NCI-H524 treated with DMSO at 0.1 percent for 48 hours (cell line): ENCODE data around the gene TFDP2.
"Not testable (repeated sequence)": the region's sequence is repeated elsewhere in the genome, so short reads cannot be mapped to it uniquely, and the experiment has no call there.

Experiments used
- DNase-seq: peaks from one replicate; lab custom pipeline; 2025; lab: John Stamatoyannopoulos, UW

The TFDP2 gene

DNA sequence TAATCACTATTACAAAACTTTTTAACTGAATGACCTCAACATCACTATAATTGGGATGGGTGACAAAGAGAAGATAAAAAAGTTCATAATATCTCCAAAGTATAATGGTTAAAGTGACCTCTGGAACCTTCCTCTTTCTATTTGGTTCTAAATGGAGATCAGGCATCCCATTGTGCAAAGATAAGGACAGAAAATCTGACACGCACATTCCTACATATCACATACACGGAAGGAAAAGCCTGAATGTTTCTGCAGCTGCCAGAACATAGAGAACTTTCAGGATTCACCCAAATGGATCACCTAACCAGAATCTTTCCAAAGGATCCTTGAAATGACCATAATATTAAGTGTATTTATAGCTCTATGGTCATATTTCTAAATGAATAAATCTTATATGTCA is 128.2 kb downstream of the TFDP2 start:
- no peak for DNase-seq

DNA sequence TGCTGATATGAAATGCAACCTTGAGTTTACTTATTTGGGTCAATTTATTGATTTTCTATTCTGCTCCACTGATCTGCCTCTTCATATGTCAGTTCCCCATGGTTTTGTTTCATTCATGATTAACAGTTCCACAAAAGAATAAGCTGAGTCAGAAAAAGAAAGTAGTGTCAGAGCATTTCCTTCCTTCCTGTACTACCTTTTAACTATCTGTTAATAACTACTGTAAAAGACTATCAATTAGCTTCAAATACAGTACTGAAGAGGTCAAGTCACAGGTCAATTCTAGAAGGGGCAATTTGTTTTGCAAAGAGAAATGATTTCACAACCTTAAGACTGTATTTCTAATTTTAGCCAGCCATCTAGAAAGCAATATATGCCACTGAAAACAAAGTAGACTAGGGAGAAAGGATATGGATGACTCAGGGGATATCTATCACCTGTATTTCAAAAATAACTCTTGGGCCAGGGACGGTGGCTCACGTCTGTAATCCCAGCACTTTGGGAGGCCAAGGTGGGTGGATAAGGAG is 129.5 kb downstream of the TFDP2 start:
- DNase-seq: no peak

DNA sequence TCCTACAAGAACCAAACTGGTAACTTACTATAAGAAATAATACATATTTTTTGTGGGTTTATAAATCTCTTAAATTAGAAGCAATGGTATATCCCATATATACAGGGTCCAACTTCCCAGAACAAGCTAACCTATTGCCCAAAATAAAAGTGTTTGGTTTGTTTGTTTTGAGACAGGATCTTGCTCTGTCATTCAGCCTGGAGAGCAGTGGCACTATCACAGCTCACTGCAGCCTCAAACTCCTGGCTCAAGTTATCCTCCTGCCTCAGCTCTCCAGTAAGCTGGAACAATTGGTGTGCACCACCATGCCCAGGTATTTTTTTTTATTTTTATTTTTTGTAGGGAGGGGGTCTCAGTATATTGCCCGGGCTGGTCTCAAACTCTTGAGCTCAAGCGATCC is 135.4 kb downstream of the TFDP2 start:
- no peak for DNase-seq

DNA sequence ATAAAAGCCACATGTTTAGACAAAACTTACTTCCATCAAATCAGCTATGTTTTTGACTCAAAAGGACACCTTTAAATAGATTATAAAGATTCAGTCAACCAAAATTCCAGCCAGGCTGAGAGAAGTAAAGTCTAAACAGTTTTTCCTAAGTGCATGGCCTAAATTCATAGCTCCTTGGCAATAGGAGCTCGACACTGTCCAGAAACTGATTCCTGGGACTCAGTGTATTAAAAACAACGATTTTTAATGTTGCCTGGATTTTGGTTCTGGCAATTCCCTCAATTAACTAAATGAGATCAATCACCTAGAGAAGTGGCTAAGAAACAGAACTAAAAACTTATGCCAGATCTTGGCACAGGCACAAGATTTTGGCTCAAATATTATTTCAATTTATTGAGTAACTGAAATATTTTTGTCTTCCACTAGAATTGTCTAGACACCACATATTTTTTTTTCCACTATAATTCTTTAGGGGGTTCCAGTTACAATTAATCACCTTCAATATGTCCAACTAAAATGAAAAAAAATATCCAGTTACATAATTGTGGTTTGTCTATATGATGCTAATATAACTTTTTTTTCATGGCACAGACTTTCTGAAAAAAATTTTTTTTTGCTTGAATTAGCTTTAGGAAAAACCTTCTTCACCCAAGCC is 135.9 kb downstream of the TFDP2 start:
- DNase-seq: no peak

DNA sequence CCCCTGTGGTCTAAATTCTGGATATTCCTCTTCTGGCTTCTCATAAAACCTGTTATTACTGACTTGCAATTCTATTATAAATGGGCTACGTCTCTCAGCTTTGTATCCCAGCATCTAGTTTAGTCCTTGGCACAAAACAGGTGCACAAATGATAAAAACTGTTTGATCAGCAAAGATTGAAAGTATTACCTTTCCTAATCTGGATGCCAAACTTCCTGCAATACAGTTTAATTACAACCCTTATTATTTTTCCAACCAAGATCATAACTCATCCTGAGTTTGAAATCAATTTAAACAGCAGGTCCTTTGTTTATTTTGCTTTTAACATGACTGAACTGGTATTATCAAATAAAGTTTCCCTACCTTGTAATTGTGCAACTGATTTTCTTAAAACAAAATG is 140.3 kb downstream of the TFDP2 start:
- no peak for DNase-seq

DNA sequence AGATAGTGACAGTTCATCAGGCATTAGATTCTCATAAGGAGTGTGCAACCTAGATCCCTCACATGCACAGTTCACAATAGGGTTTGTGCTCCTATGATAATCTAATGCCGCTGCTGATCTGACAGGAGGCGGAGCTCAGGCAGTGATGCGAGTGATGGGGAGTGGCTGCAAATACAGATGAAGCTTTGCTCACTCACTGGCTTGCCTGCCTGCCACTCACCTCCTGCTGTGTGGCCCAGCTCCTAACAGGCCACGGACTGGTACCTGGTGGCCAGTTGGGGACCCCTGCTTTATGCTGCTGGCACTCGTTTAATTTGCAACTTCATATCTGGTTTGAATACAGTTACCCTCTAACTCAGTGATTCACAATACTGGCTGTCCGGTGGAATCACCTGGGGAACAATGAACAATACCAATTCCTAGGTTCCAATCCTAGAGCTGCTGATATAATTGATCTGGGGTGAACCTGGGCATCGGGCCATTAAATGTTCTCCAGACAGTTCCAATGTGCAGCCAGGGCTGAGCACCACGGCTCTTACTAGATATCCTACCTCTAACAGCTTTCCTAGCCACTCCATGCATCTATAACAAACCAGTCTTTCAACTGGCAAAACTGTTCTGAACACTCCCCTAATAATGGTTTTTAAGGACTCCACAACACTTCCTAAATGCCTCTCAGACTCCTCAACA is 141.5 kb downstream of the TFDP2 start:
- DNase-seq: no peak

DNA sequence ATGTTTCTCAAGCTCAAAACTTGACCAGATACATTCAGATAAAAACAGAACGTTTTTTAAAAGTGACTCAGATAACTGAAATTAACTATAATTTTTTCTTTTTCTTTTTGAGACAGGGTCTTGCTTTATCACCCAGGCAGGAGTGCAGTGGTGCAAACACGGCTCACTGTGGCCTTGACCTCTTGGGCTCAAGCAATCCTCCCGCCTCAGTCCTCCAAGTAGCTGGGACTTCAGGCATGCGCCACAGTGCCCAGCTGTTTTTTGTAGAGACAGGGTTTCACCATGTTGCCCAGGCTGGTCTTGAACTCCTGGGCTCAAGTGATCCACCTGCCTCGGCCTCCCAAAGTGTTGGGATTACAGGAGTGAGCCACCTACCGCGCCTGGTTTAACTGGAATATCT is 144.4 kb downstream of the TFDP2 start:
- not testable (repeated sequence) for DNase-seq

DNA sequence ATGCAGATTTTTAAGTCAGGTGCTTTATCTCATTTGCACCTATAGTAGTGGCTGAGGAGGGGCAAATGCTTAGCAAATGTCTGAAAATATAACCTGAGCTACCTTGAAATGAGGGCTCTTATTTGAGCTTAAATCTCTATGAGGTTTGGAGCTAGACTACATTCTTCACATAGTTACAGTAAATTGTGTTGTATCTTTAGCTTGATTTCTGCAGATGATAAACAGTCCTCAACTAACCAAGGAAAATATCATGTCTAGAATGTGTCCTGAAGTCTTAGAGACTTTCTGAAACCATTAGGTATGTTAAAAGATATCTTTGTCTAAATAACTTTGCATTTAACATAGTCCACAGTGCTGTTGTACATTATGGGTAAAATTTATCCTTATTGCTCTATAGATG is 145.3 kb downstream of the TFDP2 start:
- DNase-seq: no peak

DNA sequence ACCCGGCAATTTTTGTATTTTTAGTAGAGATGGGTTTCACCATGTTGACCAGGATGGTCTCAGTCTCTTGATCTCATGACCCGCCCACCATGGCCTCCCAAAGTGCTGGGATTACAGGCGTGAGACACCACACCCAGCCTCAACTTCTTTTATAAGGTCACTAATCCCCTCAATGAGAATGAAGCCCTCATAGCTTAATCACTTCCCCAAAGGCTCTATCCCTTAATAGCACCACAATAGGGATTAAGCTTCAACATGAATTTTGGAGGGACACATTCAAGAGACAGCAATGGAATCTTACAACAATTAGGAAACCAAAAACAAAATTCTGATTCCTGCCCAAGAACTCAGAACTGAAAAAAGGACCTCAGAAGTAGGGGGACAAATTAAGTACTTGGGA is 146.1 kb downstream of the TFDP2 start:
- DNase-seq: no peak

DNA sequence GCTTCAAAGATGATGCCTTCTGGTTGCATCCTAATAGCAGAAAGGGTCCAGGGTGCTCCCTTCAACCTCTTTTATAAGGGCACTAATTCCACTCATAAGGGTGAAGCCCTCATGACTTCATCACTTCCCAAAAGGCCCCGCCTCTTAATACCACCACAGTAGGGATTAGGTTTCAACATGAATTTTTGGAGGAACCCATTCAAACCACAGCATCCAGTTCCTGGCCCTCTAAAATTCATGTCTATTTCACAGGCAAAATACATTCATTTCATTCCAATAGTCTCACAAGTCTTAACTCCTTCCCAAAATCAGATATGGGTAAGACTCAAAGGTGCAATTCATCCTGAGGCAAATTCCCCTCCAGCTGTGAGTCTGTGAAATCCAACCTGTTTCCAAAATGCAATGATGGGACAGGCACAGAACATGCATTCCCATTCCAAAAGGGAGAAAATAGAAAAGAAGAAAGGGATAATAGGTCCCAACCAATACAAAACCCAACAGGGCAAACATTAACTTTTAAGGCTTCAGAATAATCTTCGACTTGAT is 148.9 kb downstream of the TFDP2 start:
- DNase-seq: no peak

DNA sequence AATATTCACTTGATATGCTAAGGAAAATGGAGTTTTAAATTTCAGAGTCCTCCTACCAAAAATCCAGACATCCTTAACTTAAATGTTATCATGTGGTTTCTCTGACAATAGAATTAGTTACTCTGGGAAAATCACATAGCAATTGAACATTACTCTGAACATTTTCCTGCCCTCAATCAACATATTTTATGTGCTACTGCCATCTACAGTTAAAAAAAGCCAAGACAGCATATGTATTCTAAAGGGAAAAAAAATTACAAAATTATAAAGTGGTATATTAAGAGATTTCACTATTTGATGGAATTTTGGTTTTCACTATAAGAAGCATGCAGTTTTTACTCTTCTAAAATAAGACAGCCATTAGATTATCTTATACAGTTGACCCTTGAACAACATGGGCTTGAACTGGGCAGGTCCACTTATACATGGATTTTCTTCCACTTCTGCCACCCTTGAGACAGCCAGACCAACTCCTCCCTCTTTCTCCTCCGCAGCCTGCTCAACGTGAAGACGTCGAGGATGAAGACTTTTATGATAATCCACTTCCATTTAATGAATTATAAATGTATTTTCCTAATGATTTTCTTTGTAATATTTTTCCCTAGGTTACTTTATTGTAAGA is 150.6 kb downstream of the TFDP2 start:
- no peak for DNase-seq

DNA sequence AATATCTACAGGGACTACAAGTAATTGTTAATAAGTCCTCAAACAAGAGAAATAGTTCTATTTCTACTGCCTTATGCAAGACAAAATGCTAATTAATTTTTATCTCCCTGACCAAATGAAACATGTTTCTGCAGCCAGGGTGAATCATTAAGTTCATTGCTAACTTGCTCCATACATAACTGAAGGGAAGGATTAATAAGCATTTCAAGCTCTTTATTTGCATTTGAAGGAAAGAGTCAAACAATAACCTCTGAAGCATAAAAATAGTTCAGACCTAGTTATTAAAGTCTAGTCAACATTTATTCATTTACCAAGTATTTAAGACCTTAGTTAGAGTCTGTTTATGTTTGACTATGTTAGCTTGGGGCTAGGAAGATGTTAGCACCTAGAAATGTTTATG is 152.9 kb downstream of the TFDP2 start:
- DNase-seq: no peak

DNA sequence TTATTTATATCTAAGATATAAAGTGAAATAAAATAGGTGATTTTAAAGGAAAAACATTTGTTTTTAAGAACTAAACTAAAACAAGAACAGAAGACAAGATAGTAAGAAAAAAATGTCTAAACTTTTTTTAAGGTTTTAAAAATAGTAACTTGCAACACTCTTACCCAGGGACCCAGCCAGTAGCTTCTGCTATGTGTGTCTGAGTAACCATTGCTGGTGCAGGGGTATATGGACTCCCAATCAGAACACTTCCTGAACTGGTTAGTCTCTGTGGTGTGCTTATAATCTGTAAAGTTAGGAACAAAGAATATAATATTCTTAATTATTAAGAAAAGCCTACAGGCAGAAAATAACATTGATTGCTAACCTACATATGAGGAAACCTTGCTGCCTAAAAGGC is 154.5 kb downstream of the TFDP2 start:
- DNase-seq: no peak

DNA sequence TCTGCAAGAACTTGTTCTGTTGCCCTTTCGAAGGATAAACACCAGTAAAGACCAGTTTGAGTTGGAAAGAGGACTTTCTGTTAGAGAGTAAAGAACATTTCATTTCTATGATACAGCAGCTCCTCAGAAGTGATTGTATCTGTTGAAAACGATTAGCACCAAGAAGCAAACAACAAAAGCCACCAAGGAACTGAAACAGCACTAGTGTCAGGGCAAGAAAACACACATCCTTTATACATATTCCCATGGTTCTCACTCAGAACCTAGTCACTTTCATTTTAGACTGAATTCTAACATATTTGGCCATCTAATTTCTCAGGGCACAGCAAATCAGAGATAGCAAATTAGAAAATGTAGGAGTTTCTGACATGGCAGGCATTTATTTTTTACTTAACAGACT is 156.8 kb downstream of the TFDP2 start:
- no peak for DNase-seq

DNA sequence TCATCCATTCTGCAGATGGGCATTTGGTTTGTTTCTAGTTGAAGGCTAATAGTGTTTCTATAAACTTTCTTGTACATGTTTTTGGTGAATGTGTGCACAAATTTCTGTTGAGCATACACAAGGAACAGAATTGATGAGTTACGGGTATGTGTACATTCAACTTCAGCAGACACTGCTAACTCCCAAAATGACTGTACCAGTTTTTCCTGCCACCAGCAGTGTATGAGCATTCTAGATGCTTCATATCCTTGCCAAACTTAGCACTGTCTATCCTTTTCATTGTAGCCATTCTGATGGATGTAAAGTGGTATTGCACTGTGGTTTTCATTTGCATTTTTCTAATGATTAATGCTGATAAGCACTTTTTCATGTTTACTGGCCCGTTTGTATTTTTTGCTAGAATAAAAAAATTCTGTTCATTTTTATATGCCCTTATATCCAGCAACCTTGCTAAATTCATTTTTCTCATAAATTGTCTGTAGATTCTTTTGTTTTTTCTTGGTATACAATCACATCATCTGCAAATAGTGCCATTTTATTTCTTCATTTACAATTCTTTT is 162.7 kb downstream of the TFDP2 start:
- no peak for DNase-seq

DNA sequence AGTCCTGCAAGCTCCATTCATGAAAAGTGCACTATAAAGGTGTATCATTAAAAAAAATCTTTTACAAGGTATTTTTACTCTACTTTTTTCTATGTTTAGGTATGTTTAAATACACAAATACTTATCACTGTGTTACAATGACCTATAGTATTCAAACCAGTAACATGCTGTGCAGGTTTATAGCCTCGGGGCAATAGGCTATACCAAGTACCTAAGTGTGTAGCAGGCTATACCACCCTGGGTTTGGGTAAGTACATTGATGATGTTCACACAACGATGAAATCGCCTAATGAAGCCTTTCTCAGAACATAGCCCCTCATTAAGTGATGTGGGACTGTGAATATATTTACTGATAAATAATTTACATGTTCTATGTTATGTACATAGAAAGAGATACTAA is 168.3 kb downstream of the TFDP2 start:
- DNase-seq: no peak

DNA sequence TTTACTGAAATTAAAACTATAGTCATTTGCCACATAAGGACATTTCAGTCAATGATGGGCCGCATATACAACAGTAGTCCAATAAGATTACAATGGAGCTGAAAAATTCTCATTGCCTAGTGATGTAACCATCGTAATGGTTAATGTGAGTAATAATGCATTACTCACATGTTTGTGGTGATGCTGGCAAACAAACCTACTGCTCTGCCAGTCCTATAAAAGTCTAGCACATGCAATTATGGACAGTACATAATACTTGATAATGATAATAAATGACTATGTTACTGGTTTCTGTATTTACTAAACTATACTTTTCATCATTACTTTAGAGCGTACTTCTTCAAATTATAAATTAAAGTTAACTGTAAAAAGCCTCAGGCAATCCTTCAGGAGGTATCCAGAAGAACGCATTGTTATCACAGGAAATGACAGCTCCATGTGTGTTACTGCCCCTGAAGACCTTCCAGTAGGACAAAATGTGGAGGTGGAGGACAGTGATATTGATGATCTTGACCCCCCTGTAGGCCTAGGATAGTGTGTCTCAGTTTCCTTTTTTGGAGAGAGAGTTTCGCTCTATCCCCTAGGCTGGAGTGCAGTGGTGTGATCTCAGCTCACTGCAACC is 170.2 kb downstream of the TFDP2 start:
- no peak for DNase-seq

DNA sequence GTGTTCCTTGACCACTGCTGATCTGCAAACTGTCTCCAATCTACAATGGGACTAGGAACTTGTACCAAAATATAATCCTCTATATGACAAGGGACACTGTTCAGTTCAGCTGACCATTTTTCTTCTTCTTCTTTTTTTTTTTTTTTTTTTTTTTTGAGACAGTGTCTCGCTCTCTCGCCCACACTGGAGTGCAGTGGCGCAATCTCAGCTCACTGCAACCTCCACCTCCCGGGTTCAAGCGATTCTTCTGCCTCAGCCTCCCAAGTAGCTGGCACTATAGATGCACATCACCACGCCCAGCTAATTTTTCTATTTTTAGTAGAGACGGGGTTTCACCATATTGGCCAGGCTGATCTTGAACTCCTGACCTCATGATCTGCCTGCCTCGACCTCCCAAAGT is 174.6 kb downstream of the TFDP2 start:
- not testable (repeated sequence) for DNase-seq

DNA sequence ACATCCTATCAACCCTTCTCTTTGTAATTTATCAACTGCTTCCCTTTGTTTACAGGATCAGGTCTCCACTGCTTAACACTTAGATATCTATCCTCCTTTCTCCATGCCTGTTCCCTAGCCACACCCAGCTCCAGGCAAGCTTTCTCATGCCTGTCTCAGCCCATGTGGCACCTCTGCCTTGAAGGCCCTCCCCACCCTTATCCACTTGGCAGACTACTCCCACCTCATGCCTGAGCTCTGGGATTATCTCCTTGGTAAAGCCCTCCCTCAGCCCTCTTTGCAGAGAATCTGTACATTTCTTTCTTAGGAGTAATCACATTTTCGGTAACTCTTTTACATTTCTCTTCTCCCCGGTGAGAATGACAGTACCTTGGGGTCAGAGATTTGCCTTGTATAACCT is 176.9 kb downstream of the TFDP2 start:
- no peak for DNase-seq

DNA sequence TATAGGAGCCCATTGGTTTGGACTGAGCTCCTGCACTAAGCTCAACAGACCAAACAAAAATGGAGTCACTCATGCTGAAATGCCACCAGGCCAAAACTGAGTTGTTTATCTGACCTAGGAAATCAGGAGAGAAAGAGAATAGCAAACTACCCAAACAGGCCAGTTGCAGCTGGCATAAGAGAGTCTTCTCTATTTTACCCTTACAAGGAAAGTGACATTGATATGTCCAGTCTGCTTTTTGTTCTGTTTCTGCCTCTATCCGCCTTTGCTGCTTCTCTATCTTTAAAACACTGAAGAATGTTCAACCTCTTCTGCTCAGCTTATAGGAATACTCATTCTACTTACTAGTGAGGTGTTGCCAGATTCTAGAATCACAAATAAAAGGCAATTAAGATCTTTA is 177.8 kb downstream of the TFDP2 start:
- DNase-seq: no peak

DNA sequence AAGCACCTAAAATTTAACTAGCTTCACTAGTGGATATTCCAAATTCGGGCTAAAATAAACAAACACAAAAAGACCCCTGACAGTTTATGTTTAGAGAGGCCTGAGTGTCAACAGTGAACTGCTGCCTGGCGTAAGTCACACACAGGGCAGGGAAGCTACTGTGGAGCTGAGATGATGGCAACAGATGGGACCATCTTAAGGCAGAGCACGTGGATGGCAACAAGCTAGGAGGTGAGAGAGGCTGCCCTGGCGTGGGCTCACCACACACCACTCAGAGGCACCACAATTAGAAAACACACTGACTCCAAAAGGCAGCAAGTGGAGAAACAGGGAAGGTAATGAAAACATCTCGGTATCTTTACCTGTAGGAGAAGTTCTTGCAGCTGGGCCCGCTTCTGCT is 179.6 kb downstream of the TFDP2 start:
- DNase-seq: peak; percentile 58

DNA sequence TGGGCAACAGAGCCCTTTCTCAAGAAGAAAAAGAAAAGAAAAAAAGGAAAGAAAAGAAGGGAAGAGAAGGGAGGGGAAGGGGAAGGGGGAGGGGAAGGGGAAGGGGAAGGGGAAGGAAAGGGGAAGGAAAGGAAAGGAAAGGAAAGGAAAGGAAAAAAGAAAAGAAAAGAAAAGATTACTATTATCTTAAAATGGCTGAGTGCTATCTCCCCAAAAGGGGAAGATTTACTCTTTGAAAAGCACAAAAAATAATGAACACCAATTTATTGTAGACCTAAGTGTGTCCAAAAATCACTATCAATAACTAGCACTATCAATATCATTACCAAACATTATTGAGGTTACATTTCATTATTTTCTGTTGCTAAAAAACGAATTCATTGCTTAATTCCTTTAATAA is 183.9 kb downstream of the TFDP2 start:
- DNase-seq: no peak
